Stomach smooth muscle (tissue), 2 donors: ENCODE data around the gene PGM2.

Source experiments
- H3K27ac ChIP-seq: one replicate; pipeline ENCODE4 v1.7.0; 2013; ENCODE audit warnings: mild to moderate bottlenecking, low read length, inconsistent platforms
- H3K27me3 ChIP-seq, 2 donors: one replicate each; pipeline ENCODE4 v1.7.0; 2013; ENCODE audit warnings: low read length in 2 of 2; ENCODE audit not compliant: insufficient read depth in 2 of 2, control insufficient read depth in 1 of 2
- H3K36me3 ChIP-seq, 2 donors: one replicate each; pipeline ENCODE4 v1.7.0; 2013; ENCODE audit warnings: low read length in 2 of 2; ENCODE audit not compliant: control insufficient read depth in 2 of 2, insufficient read depth in 2 of 2
- H3K4me1 ChIP-seq: one replicate; pipeline ENCODE4 v1.7.0; 2013; ENCODE audit warnings: low read length; ENCODE audit not compliant: control insufficient read depth, insufficient read depth
- H3K4me3 ChIP-seq, 2 donors: one replicate each; pipeline ENCODE4 v1.7.0; 2013; ENCODE audit warnings: low read length in 2 of 2
- H3K9ac ChIP-seq, 2 donors: one replicate each; pipeline ENCODE4 v1.7.0; 2013; ENCODE audit warnings: low read length in 2 of 2, mild to moderate bottlenecking in 1 of 2
- H3K9me3 ChIP-seq, 2 donors: one replicate each; pipeline ENCODE4 v1.7.0; 2013; ENCODE audit warnings: low read length in 2 of 2; ENCODE audit not compliant: control insufficient read depth in 2 of 2
- donor health status: healthy.
- donor health status: Pancreatic carcinoma.

Gene PGM2

DNA sequence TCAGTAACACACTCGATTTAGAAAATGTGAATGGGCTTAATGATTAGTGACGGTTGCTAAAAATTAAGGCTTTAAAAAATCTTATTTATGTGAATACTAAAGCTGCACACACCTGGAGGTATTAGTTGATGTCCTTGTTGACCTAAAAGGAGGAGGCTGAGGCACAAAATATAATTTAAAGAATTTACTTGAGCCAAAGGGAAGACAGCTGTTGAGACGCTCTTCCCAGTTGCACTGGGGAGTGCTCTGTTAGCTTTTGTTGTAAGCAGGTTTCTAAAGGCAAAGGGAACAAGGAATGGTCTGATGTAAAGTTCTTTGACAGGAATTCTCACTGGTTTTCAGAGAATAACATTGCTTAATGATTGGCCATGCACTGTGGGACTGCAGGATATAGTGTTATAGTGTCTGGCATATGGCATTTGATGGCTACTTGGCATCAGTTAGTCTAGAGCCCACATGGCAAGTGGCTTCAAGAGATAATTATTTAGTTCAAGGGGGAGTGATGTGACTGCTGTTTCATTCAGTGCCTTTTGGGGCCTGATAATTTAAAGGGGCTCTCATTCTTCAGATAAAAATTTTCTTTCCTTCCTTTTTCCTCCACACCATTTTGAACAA, 30.8 kb upstream of the PGM2 start:
- no peaks in the 10 kb centered on the region for H3K27me3 ChIP-seq
- H3K36me3 ChIP-seq = no peaks in the 10 kb centered on the region
- no peak overlapping the region for H3K4me3 ChIP-seq
- no peak overlapping the region for H3K9ac ChIP-seq
- no peaks in the 10 kb centered on the region for H3K9me3 ChIP-seq
- no peaks in the 10 kb centered on the region for H3K4me1 ChIP-seq
- H3K27ac ChIP-seq = no peak overlapping the region

DNA sequence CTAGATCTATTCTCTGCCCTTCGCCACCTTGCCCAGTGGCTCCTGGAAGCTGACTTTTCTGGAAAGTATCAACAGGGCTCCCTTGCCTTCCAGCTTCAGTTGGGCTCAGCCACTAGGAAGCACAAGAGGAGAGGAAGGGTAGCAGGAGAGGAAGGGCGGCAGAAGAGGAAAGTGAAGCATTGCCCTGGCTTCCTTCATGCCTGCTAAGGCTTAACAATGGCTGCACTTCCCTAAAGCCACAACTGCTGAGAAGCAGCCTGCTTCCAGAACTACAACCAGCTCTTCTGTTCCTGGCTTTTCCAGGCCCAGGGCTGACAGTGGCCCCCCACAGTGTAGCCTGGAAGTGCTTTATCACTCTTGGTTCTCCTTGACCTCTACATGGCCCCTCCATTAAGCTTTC, 29.1 kb upstream of the PGM2 start:
- Histone ChIP-seq H3K9me3 (no peaks in the 10 kb centered on the region), H3K4me3 (no peak overlapping the region), H3K27me3 (no peaks in the 10 kb centered on the region), H3K9ac (no peak overlapping the region), H3K36me3 (no peaks in the 10 kb centered on the region), H3K4me1 (no peaks in the 10 kb centered on the region), H3K27ac (no peak overlapping the region)

DNA sequence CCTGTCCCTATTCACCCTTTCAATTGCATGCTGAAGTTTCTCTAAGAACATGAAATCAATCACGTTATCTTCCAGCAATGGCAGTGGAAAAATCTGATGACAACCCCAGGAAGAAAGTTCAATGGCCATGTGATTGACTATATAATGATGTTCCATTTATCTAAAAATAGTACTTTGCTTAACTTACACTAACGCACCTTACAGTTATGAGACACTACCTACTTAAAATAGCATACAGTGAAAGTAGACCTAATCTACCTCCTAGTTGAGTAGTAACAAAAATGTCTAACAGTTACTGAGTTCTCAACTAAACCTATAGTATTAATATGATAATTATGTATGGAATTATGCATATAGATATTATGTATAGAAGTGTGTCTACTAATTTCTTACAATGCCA, 28.6 kb upstream of the PGM2 start:
- Histone ChIP-seq H3K36me3 (no peaks in the 10 kb centered on the region), H3K9ac (no peak overlapping the region), H3K27ac (no peak overlapping the region), H3K9me3 (no peaks in the 10 kb centered on the region), H3K4me3 (no peak overlapping the region), H3K4me1 (no peaks in the 10 kb centered on the region), H3K27me3 (no peaks in the 10 kb centered on the region)

DNA sequence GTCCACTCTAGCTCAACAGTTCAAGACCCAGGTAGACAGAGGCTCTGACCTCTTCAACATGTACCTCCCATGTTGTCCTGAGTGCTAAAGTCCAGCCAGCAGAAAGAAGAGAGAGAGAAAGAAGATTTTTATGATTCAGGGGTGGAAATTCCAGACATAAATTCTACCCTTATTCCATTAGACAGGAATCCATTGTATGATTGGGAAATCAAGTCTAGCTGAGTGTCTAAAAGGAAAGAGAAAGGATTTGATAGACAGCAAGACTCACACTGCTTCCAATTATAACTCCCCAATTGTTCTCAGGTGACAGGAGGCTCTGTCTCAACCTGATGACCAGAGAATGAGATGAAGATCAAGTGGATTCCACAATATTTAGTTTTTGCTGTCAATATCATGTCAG, 27.9 kb upstream of the PGM2 start:
- Histone ChIP-seq H3K27ac (no peak overlapping the region), H3K36me3 (no peaks in the 10 kb centered on the region), H3K9me3 (no peaks in the 10 kb centered on the region), H3K9ac (no peak overlapping the region), H3K4me3 (no peak overlapping the region), H3K27me3 (no peaks in the 10 kb centered on the region), H3K4me1 (no peaks in the 10 kb centered on the region)

DNA sequence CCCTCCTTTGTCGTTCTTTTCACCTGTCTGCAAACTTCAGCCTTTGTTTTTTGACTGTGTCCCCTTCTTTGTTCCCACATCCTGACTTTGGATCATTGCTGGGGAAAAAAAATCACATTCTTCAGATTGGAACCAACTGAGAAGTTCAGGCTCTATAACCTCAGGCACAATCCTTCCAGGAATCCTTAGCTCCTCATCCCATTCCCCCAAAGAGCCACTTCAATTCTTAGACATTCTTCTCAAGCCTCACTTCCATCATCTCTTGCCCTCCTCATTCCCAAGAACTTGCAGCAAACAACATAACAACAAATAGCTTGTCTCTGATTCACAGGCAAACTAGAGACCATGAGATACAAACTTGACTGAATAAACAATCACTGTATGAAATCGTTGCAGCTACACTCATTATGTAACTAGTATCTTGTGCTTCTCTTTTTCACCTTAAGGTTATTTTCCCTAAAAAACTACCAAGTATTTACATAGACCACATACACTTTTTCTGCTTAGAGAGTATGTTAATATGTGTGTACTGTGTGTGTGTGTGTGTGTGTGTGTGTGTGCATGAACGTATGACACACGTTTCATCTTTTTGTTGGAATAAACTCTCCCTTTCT, 26.4 kb upstream of the PGM2 start:
- H3K4me3 ChIP-seq = no peak overlapping the region
- H3K9me3 ChIP-seq = no peaks in the 10 kb centered on the region
- no peak overlapping the region for H3K27ac ChIP-seq
- no peaks in the 10 kb centered on the region for H3K4me1 ChIP-seq
- no peak overlapping the region for H3K9ac ChIP-seq
- no peaks in the 10 kb centered on the region for H3K27me3 ChIP-seq
- no peaks in the 10 kb centered on the region for H3K36me3 ChIP-seq

DNA sequence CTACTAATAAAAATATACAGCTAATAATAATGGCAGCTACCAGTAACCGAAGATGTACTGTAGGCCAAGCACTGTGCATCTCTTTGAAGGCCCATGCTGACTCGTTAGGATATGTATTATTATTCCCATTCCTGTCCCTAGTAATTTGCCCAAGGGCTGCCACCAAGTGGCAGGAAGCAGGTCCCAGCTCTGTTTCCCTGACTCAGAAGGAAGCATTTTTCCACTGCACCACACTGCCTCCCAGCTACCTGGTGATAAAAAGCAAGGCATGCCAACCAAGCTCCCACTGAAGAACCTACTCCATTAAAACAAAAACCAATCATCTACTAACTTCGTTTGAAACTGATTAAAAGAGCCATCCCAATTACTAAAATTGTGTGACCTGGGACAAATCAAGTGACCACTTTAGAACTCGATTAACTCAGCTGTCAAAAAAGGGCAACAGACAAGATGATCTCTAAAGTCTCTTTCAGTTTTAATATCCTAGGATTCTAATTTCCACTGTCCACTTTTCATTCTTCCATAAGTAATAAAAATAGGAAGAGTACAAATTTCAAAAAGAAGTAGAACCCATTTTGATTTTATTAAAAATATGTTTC, 24.3 kb upstream of the PGM2 start:
- no peak overlapping the region for H3K4me3 ChIP-seq
- no peak overlapping the region for H3K27ac ChIP-seq
- H3K9ac ChIP-seq = peak overlapping the region in 1 of 2 donors; percentile 7
- no peaks in the 10 kb centered on the region for H3K9me3 ChIP-seq
- H3K27me3 ChIP-seq = no peaks in the 10 kb centered on the region
- no peaks in the 10 kb centered on the region for H3K36me3 ChIP-seq
- H3K4me1 ChIP-seq = peaks cover 5% of the 10 kb centered on the region

DNA sequence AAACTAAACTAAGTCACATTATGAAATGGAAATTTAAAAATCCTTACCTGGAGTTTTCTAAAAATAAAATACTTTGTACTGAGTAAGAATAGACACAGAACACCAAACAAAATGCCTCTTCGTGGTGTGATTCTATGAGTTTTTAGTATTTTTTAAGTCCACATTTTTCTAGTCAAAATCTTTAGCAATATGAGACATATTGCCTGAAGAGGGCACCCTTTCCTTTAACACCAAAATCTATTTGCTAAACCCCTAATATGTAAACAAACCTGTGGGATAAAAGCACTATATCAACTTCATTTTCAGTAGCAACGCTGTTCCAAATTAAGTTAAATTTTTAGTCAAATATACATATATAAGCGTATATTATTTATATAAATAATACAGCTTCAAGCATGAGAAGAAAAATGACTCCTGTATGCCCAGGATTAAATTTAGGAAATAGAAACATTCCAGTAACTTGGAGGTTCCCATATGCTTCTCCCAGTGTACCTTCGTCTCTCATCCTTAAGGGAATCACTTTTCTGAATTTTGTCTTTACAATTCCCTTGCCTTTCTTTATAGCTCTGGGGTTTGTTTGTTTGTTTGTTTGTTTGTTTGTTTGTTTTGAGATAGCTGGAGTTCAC, 23.0 kb upstream of the PGM2 start:
- no peak overlapping the region for H3K4me3 ChIP-seq
- no peaks in the 10 kb centered on the region for H3K36me3 ChIP-seq
- H3K9me3 ChIP-seq = no peaks in the 10 kb centered on the region
- no peak overlapping the region for H3K9ac ChIP-seq
- H3K27ac ChIP-seq = no peak overlapping the region
- no peaks in the 10 kb centered on the region for H3K27me3 ChIP-seq
- peaks cover 5% of the 10 kb centered on the region for H3K4me1 ChIP-seq

DNA sequence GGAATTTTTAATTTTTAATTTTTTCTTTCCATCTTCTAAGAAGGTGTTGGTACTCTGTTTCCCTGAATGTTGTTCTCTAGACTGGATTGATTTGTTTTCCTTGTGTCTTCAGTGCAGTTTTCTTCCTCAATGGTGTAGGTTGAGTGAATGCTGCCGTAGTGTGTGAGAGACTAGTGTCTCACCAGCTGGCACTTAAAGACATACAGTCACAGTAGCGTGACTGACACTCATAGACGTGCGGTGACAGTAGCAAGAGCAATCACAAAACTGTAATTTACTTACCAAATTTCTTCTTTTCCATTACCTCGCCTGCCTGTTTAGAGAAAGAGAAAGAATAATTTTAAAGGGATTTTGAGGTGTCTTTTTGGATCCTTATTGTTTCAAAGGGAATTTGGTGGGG, 21.4 kb upstream of the PGM2 start:
- Histone ChIP-seq H3K9me3 (no peaks in the 10 kb centered on the region), H3K27ac (no peak overlapping the region), H3K9ac (no peak overlapping the region), H3K4me1 (peaks cover 5% of the 10 kb centered on the region), H3K4me3 (no peak overlapping the region), H3K36me3 (no peaks in the 10 kb centered on the region), H3K27me3 (no peaks in the 10 kb centered on the region)

DNA sequence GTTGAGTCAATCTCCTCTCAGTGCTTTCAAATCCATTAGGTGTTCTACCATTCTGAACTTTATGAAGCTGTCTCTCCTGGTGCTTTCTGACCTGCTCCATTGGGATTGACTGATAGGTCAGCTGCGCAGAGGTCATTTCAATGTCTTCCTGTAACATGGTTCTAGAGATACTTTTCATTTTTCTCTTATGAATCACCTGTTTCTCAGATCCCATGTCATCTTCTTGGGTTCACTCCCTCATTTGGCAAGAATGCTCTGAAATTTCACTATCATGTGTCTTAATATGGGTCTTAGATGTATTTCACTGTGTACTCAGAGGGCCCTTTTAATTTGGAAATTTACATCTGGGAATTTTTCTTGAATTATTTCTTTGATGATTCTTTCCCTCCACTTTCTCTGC, 13.8 kb upstream of the PGM2 start:
- Histone ChIP-seq H3K9me3 (no peaks in the 10 kb centered on the region), H3K27me3 (no peaks in the 10 kb centered on the region), H3K4me1 (no peaks in the 10 kb centered on the region), H3K27ac (no peak overlapping the region), H3K36me3 (no peaks in the 10 kb centered on the region), H3K4me3 (no peak overlapping the region), H3K9ac (no peak overlapping the region)

DNA sequence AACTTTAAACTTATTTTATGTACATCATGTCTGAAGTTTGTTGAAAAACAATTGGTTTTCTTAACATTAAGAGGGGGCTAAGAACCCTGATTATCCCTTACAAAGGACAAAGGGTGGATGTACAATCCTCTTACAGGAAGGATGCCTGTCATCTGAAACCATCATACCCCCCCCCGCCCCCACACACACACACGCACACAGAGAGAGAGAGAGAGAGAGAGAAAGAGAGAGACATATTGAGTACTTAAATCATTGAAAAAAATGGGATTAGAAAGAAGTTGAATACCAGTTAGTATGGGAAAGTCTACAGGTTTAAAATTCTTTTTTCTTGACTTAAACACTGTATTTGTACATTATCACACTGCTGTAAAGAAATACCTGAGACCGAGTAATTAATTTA, 10.9 kb upstream of the PGM2 start:
- Histone ChIP-seq H3K9ac (no peak overlapping the region), H3K27ac (no peak overlapping the region), H3K27me3 (no peaks in the 10 kb centered on the region), H3K4me1 (no peaks in the 10 kb centered on the region), H3K9me3 (no peaks in the 10 kb centered on the region), H3K4me3 (no peak overlapping the region), H3K36me3 (no peaks in the 10 kb centered on the region)

DNA sequence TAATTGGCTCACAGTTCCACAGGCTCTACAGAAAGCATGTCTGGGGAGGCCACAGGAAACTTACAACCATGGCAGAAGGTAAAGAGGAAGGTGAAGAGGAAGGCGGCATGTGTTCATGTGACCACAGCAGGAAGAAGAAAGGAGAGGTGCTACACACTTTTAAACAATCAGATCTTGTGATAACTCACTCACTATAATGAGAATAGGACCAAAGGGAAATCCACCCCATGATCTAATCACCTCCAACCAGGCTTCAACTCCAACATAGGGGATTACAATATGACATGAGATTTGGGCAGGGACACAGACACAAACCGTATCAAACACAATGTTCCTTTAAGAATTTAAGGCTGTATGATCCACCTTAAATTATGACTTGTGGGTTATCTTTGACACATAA, 10.5 kb upstream of the PGM2 start:
- H3K4me1 ChIP-seq = no peaks in the 10 kb centered on the region
- H3K9ac ChIP-seq = no peak overlapping the region
- H3K4me3 ChIP-seq = no peak overlapping the region
- no peaks in the 10 kb centered on the region for H3K9me3 ChIP-seq
- no peak overlapping the region for H3K27ac ChIP-seq
- no peaks in the 10 kb centered on the region for H3K36me3 ChIP-seq
- no peaks in the 10 kb centered on the region for H3K27me3 ChIP-seq
